Endothelial cell (in vitro differentiated cells): ENCODE results near the gene EXT2. TPM values are rescaled to one million over a fixed set of nuclear protein-coding genes. Genes with fewer than 3 reads are reported as not detected.

Experiments used
- DNase-seq: peaks from one replicate; pipeline ENCODE4 v3.0.0; 2021; ENCODE audit warnings: low spot score
- H3K27ac Mint-ChIP-seq: one replicate; pipeline ENCODE4 v1.8.0; 2021; ENCODE audit warnings: mixed read lengths, inconsistent platforms; ENCODE audit not compliant: unreplicated experiment
- H3K27me3 Mint-ChIP-seq: one replicate; pipeline ENCODE4 v1.8.0; 2021; ENCODE audit warnings: mild to moderate bottlenecking, moderate library complexity, mixed read lengths, inconsistent platforms; ENCODE audit not compliant: unreplicated experiment
- H3K36me3 Mint-ChIP-seq: one replicate; pipeline ENCODE4 v1.8.0; 2021; ENCODE audit warnings: mild to moderate bottlenecking, low read depth, mixed read lengths, inconsistent platforms; ENCODE audit not compliant: unreplicated experiment
- H3K4me1 Mint-ChIP-seq: one replicate; pipeline ENCODE4 v1.8.0; 2021; ENCODE audit warnings: mild to moderate bottlenecking, mixed read lengths, inconsistent platforms; ENCODE audit not compliant: unreplicated experiment
- H3K4me3 Mint-ChIP-seq: one replicate; pipeline ENCODE4 v1.8.0; 2021; ENCODE audit warnings: mild to moderate bottlenecking, mixed read lengths, inconsistent platforms; ENCODE audit not compliant: unreplicated experiment
- H3K9me3 Mint-ChIP-seq: one replicate; pipeline ENCODE4 v1.8.0; 2021; ENCODE audit warnings: mixed read lengths, inconsistent platforms; ENCODE audit not compliant: unreplicated experiment
- total RNA-seq: library from RNA; stranded (reverse); fragmentation: NEBNext Ultra II Directional; extraction: Animal tissue kit (Norgen Biotek cat#: 25700); gene quantifications from one replicate; pipeline ENCODE4 v1.2.1, GENCODE V29; 2021; ENCODE audit not compliant: unreplicated experiment
- TF ChIP-seq, protein P1 (sequence below): fragments of 200-600 bp; sonication (generic); IDR thresholded peaks from one replicate; pipeline ENCODE4 v1.5.0; 2021; ENCODE audit warnings: antibody characterized with exemption; ENCODE audit not compliant: unreplicated experiment

EXT2 gene
- total RNA-seq, 1 donor from 2014 or later: 96.8 TPM

DNA sequence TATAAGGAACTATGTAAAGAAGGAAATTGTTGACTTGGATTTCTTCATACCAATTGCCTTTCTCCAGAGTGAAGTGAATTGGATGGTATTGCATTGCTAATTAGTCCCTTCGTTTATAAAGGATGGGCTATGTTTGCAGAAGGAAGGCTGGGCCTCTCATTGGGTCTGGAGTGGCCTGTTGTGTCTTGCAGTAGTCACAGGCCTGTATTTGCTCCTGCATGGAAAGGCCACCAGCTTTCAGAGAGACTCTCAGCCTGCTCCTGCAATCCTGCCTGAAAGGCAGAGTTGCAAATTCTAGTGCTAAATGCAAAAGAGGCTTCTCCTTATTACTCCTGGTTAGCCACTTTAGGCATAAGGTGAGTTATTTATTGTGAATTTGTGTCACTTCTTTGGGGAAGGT, 103.8 kb downstream of the EXT2 start:
- Mint-ChIP-seq H3K4me3 (no peak overlapping the region), H3K27me3 (no peaks in the 10 kb centered on the region), H3K27ac (no peak overlapping the region), H3K36me3 (peaks cover 17% of the 10 kb centered on the region), H3K9me3 (no peaks in the 10 kb centered on the region), H3K4me1 (peaks cover 8% of the 10 kb centered on the region)
- TF ChIP-seq, protein P1, sequence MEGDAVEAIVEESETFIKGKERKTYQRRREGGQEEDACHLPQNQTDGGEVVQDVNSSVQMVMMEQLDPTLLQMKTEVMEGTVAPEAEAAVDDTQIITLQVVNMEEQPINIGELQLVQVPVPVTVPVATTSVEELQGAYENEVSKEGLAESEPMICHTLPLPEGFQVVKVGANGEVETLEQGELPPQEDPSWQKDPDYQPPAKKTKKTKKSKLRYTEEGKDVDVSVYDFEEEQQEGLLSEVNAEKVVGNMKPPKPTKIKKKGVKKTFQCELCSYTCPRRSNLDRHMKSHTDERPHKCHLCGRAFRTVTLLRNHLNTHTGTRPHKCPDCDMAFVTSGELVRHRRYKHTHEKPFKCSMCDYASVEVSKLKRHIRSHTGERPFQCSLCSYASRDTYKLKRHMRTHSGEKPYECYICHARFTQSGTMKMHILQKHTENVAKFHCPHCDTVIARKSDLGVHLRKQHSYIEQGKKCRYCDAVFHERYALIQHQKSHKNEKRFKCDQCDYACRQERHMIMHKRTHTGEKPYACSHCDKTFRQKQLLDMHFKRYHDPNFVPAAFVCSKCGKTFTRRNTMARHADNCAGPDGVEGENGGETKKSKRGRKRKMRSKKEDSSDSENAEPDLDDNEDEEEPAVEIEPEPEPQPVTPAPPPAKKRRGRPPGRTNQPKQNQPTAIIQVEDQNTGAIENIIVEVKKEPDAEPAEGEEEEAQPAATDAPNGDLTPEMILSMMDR: no peak
- DNase-seq: no peak

DNA sequence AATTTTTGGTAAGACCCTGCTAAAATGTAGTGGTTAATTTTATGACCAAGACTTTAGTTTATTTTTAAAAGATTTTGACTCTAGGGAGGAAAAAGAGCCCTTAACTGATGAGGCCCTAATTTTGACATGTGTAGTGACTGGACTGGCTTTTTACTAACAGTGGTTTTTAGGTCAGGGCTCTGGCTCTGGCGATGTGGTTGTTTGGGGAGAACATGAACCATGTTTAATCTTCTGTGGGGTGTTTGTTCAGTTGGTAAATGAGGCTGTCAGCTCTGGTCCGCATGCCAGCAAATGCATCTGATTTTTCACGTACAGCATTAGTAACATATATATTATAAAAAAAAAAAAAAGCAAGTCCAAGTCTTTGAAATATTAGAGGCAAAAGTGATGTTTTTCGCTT, 104.3 kb downstream of the EXT2 start:
- no peaks in the 10 kb centered on the region for H3K27me3 Mint-ChIP-seq
- H3K4me1 Mint-ChIP-seq: peaks cover 8% of the 10 kb centered on the region
- TF ChIP-seq, protein P1: no peak
- H3K36me3 Mint-ChIP-seq: peaks cover 15% of the 10 kb centered on the region
- H3K27ac Mint-ChIP-seq: no peak overlapping the region
- no peaks in the 10 kb centered on the region for H3K9me3 Mint-ChIP-seq
- no peak for DNase-seq
- H3K4me3 Mint-ChIP-seq: no peak overlapping the region

DNA sequence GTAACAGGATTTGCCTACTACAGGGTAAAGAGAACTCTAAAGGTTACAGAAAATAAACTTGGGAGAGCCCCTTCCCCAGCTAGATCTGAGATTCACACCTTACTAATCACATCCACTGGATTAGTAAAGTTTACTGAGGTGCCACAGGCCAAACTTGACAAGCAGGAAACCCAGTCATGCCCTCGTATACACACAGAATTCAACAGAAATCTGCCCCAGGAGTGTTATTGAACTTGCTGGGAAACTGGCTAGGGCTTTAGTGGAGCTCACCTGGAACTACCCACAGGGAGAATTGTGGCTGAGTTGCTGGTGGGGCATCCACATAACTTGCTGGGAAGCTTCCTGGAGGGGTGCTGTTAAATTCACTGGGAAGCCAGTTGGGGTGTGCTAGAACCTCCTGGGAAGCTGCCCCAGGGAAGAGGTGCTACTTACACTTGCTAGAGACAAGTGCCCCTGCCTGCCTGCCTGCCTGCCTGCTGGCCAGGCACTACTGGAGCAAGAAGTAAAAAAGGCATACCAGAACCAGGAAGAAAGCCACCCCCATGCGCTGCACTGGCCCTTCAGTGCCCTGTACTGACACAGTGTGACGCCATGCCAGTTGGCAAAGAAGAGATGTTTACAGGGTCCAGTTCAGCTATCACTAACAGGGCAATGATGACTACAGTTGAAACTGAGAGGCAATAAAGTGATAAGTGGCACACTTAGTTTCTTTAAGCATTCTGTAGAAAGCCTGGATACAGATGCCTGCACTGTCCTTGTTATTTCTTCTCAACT, 108.0 kb downstream of the EXT2 start:
- TF ChIP-seq, protein P1: no peak
- Mint-ChIP-seq H3K4me3 (no peak overlapping the region), H3K27me3 (peaks cover 2% of the 10 kb centered on the region)

GRCh38 chr11:44205352-44205751, 109.9 kb downstream of the EXT2 start:
- H3K4me3 Mint-ChIP-seq: no peak overlapping the region
- TF ChIP-seq, protein P1: no peak
- H3K9me3 Mint-ChIP-seq: no peaks in the 10 kb centered on the region
- peaks cover 7% of the 10 kb centered on the region for H3K4me1 Mint-ChIP-seq
- peaks cover 2% of the 10 kb centered on the region for H3K27me3 Mint-ChIP-seq
- H3K36me3 Mint-ChIP-seq: no peaks in the 10 kb centered on the region
- DNase-seq: no peak
- H3K27ac Mint-ChIP-seq: no peak overlapping the region

More for the DNA sequence above, 108.0 kb downstream of the EXT2 start:
- Mint-ChIP-seq H3K9me3 (no peaks in the 10 kb centered on the region), H3K27ac (no peak overlapping the region), H3K4me1 (peaks cover 13% of the 10 kb centered on the region), H3K36me3 (no peaks in the 10 kb centered on the region)
- no peak for DNase-seq

GRCh38 chr11:44205836-44206235, 110.4 kb downstream of the EXT2 start:
- Mint-ChIP-seq H3K4me1 (peaks cover 7% of the 10 kb centered on the region), H3K27me3 (peaks cover 2% of the 10 kb centered on the region), H3K27ac (no peak overlapping the region), H3K4me3 (no peak overlapping the region), H3K36me3 (no peaks in the 10 kb centered on the region), H3K9me3 (no peaks in the 10 kb centered on the region)
- TF ChIP-seq, protein P1: no peak
- DNase-seq: no peak
